B cell (primary cell): ENCODE data around the gene RHCG. TPM values are rescaled to one million over a fixed set of nuclear protein-coding genes. Genes with fewer than 3 reads are reported as not detected.

Source experiments
- ATAC-seq: fragments of 200-7000 bp; cut with Tn5 transposase; one replicate; pipeline ENCODE4 v1.10.0; 2021; ENCODE audit warnings: low read depth, mild to moderate bottlenecking, moderate number of reproducible peaks, moderate library complexity
- CTCF ChIA-PET: fragments of 350-600 bp; sonication (Branson Sonifier 250); formaldehyde crosslinking; loops from one replicate; lab custom pipeline; 2021; ENCODE audit warnings: antibody characterized with exemption, inconsistent platforms; lab: Charles Lee
- POLR2A ChIA-PET: fragments of 350-600 bp; sonication (Branson Sonifier 250); formaldehyde crosslinking; loops from one replicate; lab custom pipeline; 2021; ENCODE audit warnings: antibody characterized with exemption; lab: Charles Lee
- DNase-seq: peaks from one replicate; pipeline ENCODE4 v3.0.0; 2013
- H2AFZ ChIP-seq: 2 replicates; pipeline ENCODE4 v1.6.1; 2012; ENCODE audit warnings: mild to moderate bottlenecking, low read depth, low read length; ENCODE audit not compliant: insufficient read depth, poor library complexity, severe bottlenecking
- H3K27ac ChIP-seq, 2 donors: 1 replicate in 1 of 2; 2 replicates in 1 of 2; pipeline ENCODE4 v1.5.1; 2012 to 2013; ENCODE audit warnings: low read length in 2 of 2, mild to moderate bottlenecking in 2 of 2, moderate library complexity in 1 of 2
- H3K27me3 ChIP-seq, 4 experiments: fragments of 200-600 bp in 1 of 4; sonication (generic) in 1 of 4; replicated peaks in 1 of 4; 1 replicate in 2 of 4; 2 replicates in 2 of 4; pipeline versions ENCODE4 v1.6.1 to v1.7.0; 2013 to 2016; ENCODE audit warnings: low read length in 3 of 4, mild to moderate bottlenecking in 2 of 4, mixed read lengths in 1 of 4, moderate library complexity in 1 of 4; ENCODE audit not compliant: insufficient read depth in 4 of 4, control insufficient read depth in 3 of 4; ENCODE audit errors: control extremely low read depth in 1 of 4
- H3K36me3 ChIP-seq, 2 experiments: replicated peaks in 1 of 2; 1 replicate in 1 of 2; 2 replicates in 1 of 2; pipeline versions ENCODE4 v1.6.1 to v1.7.1; 2013; ENCODE audit warnings: low read length in 1 of 2; ENCODE audit not compliant: insufficient read depth in 2 of 2, control insufficient read depth in 1 of 2; ENCODE audit errors: control extremely low read depth in 1 of 2, extremely low read depth in 1 of 2
- H3K4me1 ChIP-seq, 2 donors: fragments of 200-600 bp in 1 of 2; sonication (generic) in 1 of 2; 1 replicate in 1 of 2; 2 replicates in 1 of 2; pipeline versions ENCODE4 v1.5.1 to v1.6.1; 2013 to 2017; ENCODE audit warnings: low read length in 2 of 2; ENCODE audit not compliant: control insufficient read depth in 2 of 2, insufficient read depth in 2 of 2
- H3K4me2 ChIP-seq: replicated peaks from 2 replicates; pipeline ENCODE3; 2012; ENCODE audit warnings: mild to moderate bottlenecking, low read depth, low read length; ENCODE audit not compliant: poor library complexity, severe bottlenecking
- H3K4me3 ChIP-seq, 5 experiments: fragments of 200-600 bp in 1 of 5; sonication (generic) in 1 of 5; 1 replicate in 3 of 5; 2 replicates in 2 of 5; pipeline versions ENCODE4 v1.5.1 to v1.7.0; 2011 to 2016; ENCODE audit warnings: low read length in 4 of 5, mild to moderate bottlenecking in 4 of 5, low read depth in 2 of 5, control low read depth in 1 of 5, moderate library complexity in 1 of 5; ENCODE audit not compliant: insufficient read depth in 1 of 5; ENCODE audit errors: control extremely low read depth in 1 of 5, extremely low read depth in 1 of 5
- H3K79me2 ChIP-seq: fragments of 200-600 bp; sonication (generic); one replicate; pipeline ENCODE4 v1.6.0; 2016; ENCODE audit warnings: low read length; ENCODE audit not compliant: control insufficient read depth, insufficient read depth
- H3K9ac ChIP-seq: fragments of 200-600 bp; sonication (generic); 2 replicates; pipeline ENCODE4 v1.6.1; 2017; ENCODE audit warnings: mild to moderate bottlenecking, low read length, moderate library complexity
- H3K9me3 ChIP-seq, 3 donors: one replicate each; pipeline versions ENCODE4 v1.6.1 to v1.7.1; 2013; ENCODE audit warnings: low read length in 2 of 3; ENCODE audit not compliant: control insufficient read depth in 2 of 3, insufficient read depth in 1 of 3; ENCODE audit errors: control extremely low read depth in 1 of 3
- H4K20me1 ChIP-seq: 2 replicates; pipeline ENCODE4 v1.6.0; 2012; ENCODE audit warnings: mild to moderate bottlenecking, low read length; ENCODE audit not compliant: insufficient read depth, control insufficient read depth, poor library complexity, severe bottlenecking
- H3K27ac Mint-ChIP-seq: one replicate; pipeline ENCODE4 v1.8.0; 2021; ENCODE audit warnings: mixed read lengths
- H3K27me3 Mint-ChIP-seq: one replicate; pipeline ENCODE4 v1.8.0; 2021; ENCODE audit warnings: mixed read lengths
- H3K4me1 Mint-ChIP-seq: one replicate; pipeline ENCODE4 v1.8.0; 2021; ENCODE audit warnings: mixed read lengths
- H3K4me3 Mint-ChIP-seq: one replicate; pipeline ENCODE4 v1.8.0; 2021; ENCODE audit warnings: mixed read lengths
- H3K9me3 Mint-ChIP-seq: one replicate; pipeline ENCODE4 v1.8.0; 2022; ENCODE audit warnings: mixed read lengths; ENCODE audit not compliant: insufficient read depth
- EZH2 ChIP-seq: IDR thresholded peaks from 2 replicates; pipeline ENCODE4 v1.6.1; 2012; ENCODE audit warnings: borderline replicate concordance, low read depth, mild to moderate bottlenecking, moderate library complexity, low read length; ENCODE audit not compliant: insufficient read depth, poor library complexity, severe bottlenecking
- WGBS: methylation state at CpG from one replicate; pipeline ENCODE4 v1.1.5; 2013; ENCODE audit warnings: missing lambda C conversion rate; ENCODE audit not compliant: insufficient coverage; 5-methylcytosine and 5-hydroxymethylcytosine counted together
- intact Hi-C: fragments of 100-400 bp; cut with micrococcal nuclease; formaldehyde crosslinking; loops from one replicate; pipeline ENCODE4 v1.10.0; 2022
- polyA plus RNA-seq: library from polyadenylated mRNA; depleted of rRNA; stranded (reverse); fragments of >200 nt; gene quantifications from 2 replicates; pipeline ENCODE4 v1.2.3, GENCODE V29; 2012
- total RNA-seq, 2 donors: library from RNA; stranded (reverse); fragments of 120-200 nt in 1 of 2; gene quantifications; 1 replicate in 1 of 2; 2 replicates in 1 of 2; pipeline versions ENCODE4 v1.2.3 to v1.2.4, GENCODE V29; 2013 to 2022
- TF ChIP-seq, protein P1 (sequence below): fragments of 200-600 bp; IDR thresholded peaks from one replicate; pipeline ENCODE4 v1.8.0; 2022; ENCODE audit warnings: antibody characterized with exemption, mild to moderate bottlenecking

The RHCG gene
- total and polyA plus RNA-seq, 2 donors (not counting 1 experiment from before 2014, with no cell fraction given): not detected

DNA sequence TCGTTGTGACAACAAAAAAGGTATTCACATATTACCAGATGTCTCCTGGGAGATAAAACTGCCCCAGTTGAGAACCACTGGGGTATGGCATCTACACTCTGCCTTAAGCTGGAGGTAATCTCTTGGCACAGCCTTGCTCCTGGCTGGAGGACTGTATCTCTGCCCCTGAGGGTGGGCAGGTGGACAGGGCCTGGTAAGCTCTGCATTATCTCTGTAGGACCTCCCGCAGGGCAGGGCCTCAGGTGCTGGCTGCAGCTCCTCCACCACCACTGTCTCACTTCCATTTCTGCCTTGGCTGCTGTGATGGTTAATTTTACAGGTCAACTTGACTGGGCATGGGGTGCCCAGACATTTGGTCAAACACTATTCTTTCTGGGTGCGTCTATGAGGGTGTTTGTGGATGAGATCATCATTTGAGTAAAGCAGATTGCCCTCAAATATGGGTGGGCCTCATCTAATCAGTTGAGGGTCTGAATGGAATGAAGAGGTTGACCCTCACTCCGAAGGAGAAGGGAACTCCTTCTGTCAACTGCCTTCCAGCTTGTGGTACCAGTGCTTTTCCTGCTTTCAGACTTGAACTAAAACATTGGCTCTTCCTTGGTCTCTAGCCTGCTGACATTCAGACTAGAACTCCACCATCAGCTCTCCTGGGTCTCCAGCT lies 9.8 kb upstream of the RHCG start:
- 71% methylated on average over 3 of the region's 4 CpGs for WGBS
- no peaks in the 10 kb centered on the region for H4K20me1 ChIP-seq
- H3K4me2 ChIP-seq: no peak overlapping the region
- DNase-seq (no peak), ATAC-seq (no peak)
- H3K27me3 Mint-ChIP-seq: peaks cover 45% of the 10 kb centered on the region
- peaks cover 0 to 18% (median 4%) of the 10 kb centered on the region in 4 experiments for H3K27me3 ChIP-seq
- H3K4me1 ChIP-seq: no peaks in the 10 kb centered on the region
- no peak overlapping the region for H3K4me3 Mint-ChIP-seq
- POLR2A ChIA-PET: no interaction called here
- no peak overlapping the region for H3K27ac ChIP-seq
- H3K36me3 ChIP-seq: no peaks in the 10 kb centered on the region
- H3K9ac ChIP-seq: no peak overlapping the region
- CTCF ChIA-PET: no interaction called here
- no peak overlapping the region for H3K4me3 ChIP-seq
- intact Hi-C loops: no loop called here
- peaks cover 3% of the 10 kb centered on the region for H3K9me3 Mint-ChIP-seq
- H3K27ac Mint-ChIP-seq: no peak overlapping the region
- TF ChIP-seq, protein P1, sequence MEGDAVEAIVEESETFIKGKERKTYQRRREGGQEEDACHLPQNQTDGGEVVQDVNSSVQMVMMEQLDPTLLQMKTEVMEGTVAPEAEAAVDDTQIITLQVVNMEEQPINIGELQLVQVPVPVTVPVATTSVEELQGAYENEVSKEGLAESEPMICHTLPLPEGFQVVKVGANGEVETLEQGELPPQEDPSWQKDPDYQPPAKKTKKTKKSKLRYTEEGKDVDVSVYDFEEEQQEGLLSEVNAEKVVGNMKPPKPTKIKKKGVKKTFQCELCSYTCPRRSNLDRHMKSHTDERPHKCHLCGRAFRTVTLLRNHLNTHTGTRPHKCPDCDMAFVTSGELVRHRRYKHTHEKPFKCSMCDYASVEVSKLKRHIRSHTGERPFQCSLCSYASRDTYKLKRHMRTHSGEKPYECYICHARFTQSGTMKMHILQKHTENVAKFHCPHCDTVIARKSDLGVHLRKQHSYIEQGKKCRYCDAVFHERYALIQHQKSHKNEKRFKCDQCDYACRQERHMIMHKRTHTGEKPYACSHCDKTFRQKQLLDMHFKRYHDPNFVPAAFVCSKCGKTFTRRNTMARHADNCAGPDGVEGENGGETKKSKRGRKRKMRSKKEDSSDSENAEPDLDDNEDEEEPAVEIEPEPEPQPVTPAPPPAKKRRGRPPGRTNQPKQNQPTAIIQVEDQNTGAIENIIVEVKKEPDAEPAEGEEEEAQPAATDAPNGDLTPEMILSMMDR: no peak
- no peak for TF ChIP-seq EZH2
- H3K79me2 ChIP-seq: no peaks in the 10 kb centered on the region
- H3K9me3 ChIP-seq: peaks cover 0 to 1% (median under 1%) of the 10 kb centered on the region in 3 donors
- no peak overlapping the region for H2AFZ ChIP-seq
- no peaks in the 10 kb centered on the region for H3K4me1 Mint-ChIP-seq

DNA sequence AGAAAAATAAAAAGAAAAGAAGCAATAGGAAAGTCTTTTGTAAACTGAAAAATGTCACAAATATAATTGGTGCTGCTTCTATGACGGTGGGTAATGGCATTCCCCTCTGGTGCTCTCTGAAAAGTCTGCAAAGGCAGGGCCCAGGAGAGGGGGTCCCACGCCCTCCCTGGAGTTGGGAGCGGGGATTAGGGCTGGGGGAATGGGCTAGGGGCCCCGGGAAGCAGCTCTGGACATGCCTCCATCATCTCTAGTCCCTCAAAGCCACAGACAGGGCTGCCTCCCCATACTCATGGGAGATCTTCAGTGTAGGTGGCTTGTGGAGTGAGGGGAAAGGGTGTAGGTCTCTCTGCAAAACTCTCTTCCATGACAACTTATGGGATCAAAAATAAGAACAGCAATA lies 7.8 kb upstream of the RHCG start:
- H3K4me3 Mint-ChIP-seq: no peak overlapping the region
- H4K20me1 ChIP-seq: no peaks in the 10 kb centered on the region
- ChIA-PET POLR2A (no interaction called here), CTCF (no interaction called here)
- no peak for ATAC-seq
- H3K27ac Mint-ChIP-seq: no peak overlapping the region
- intact Hi-C loops: no loop called here
- H2AFZ ChIP-seq: no peak overlapping the region
- no peaks in the 10 kb centered on the region for H3K79me2 ChIP-seq
- H3K4me1 Mint-ChIP-seq: no peaks in the 10 kb centered on the region
- no peak for DNase-seq
- no peaks in the 10 kb centered on the region for H3K4me1 ChIP-seq
- H3K27me3 Mint-ChIP-seq: peaks cover 49% of the 10 kb centered on the region
- WGBS: 94% methylated on average over 1 of the region's 4 CpGs
- H3K27me3 ChIP-seq: peaks cover 0 to 14% (median 5%) of the 10 kb centered on the region in 4 experiments
- no peak overlapping the region for H3K4me2 ChIP-seq
- no peak overlapping the region for H3K27ac ChIP-seq
- peaks cover 3% of the 10 kb centered on the region for H3K9me3 Mint-ChIP-seq
- H3K36me3 ChIP-seq: no peaks in the 10 kb centered on the region
- no peak overlapping the region for H3K4me3 ChIP-seq
- H3K9me3 ChIP-seq: peaks cover 0 to 6% (median 1%) of the 10 kb centered on the region in 3 donors
- TF ChIP-seq, protein P1: no peak
- no peak for TF ChIP-seq EZH2
- no peak overlapping the region for H3K9ac ChIP-seq
